Neural cell (in vitro differentiated cells): ENCODE results near the gene UCKL1. TPM values are rescaled to one million over a fixed set of nuclear protein-coding genes. Genes with fewer than 3 reads are reported as not detected.

Experiments used
- H2AFZ ChIP-seq: fragments of 200-600, 300-800 bp; sonication (generic), shearing (Covaris generic); 2 replicates; pipeline ENCODE4 v1.6.0; 2014; ENCODE audit warnings: low read depth, mild to moderate bottlenecking, antibody characterized with exemption, low read length, moderate library complexity
- H3F3A ChIP-seq: fragments of 200-600 bp; shearing (Covaris generic); 2 replicates; pipeline ENCODE4 v1.6.1; 2016; ENCODE audit warnings: mild to moderate bottlenecking, moderate library complexity, mixed read lengths, antibody characterized with exemption, low read length; ENCODE audit not compliant: insufficient read depth, poor library complexity, severe bottlenecking
- H3K27ac ChIP-seq: fragments of 200-600, 300-800 bp; sonication (generic), shearing (Covaris generic); 2 replicates; pipeline ENCODE4 v1.5.1; 2014; ENCODE audit warnings: mild to moderate bottlenecking, low read length, moderate library complexity
- H3K27me3 ChIP-seq: fragments of 300-800, 200-600 bp; sonication (generic), shearing (Covaris generic); 2 replicates; pipeline ENCODE4 v1.6.0; 2014; ENCODE audit warnings: mild to moderate bottlenecking, low read depth, low read length, moderate library complexity; ENCODE audit not compliant: insufficient read depth
- H3K36me3 ChIP-seq: fragments of 300-800, 200-600 bp; sonication (generic), shearing (Covaris generic); 2 replicates; pipeline ENCODE4 v1.5.1; 2014; ENCODE audit warnings: mild to moderate bottlenecking, antibody characterized with exemption, low read length, moderate library complexity; ENCODE audit not compliant: insufficient read depth
- H3K4me2 ChIP-seq: fragments of 300-800, 200-600 bp; sonication (generic), shearing (Covaris generic); 2 replicates; pipeline ENCODE4 v1.6.0; 2014; ENCODE audit warnings: mild to moderate bottlenecking, low read length
- H3K4me3 ChIP-seq: fragments of 300-800, 200-600 bp; sonication (generic), shearing (Covaris generic); 2 replicates; pipeline ENCODE4 v1.5.1; 2014; ENCODE audit warnings: mild to moderate bottlenecking, low read length, moderate library complexity
- H3K79me2 ChIP-seq: fragments of 200-600 bp; shearing (Covaris generic); replicated peaks from 2 replicates; pipeline ENCODE4 v1.6.0; 2014; ENCODE audit warnings: mild to moderate bottlenecking, low read length, moderate library complexity; ENCODE audit not compliant: insufficient read depth
- H3K9ac ChIP-seq: fragments of 300-800, 200-600 bp; sonication (generic), shearing (Covaris generic); 2 replicates; pipeline ENCODE4 v1.6.1; 2016; ENCODE audit warnings: mild to moderate bottlenecking, low read length, mixed read lengths
- H3K9me2 ChIP-seq: fragments of 200-600 bp; shearing (Covaris generic); 2 replicates; pipeline ENCODE4 v1.6.1; 2016; ENCODE audit warnings: mild to moderate bottlenecking, low read length, mixed read lengths; ENCODE audit not compliant: insufficient read depth
- H3K9me3 ChIP-seq: fragments of 200-600, 300-800 bp; sonication (generic), shearing (Covaris generic); 2 replicates; pipeline ENCODE4 v1.6.1; 2016; ENCODE audit warnings: mild to moderate bottlenecking, mixed run types, low read length, moderate library complexity, mixed read lengths
- H4K20me1 ChIP-seq: fragments of 200-600 bp; shearing (Covaris generic); 2 replicates; pipeline ENCODE4 v1.6.1; 2016; ENCODE audit warnings: mild to moderate bottlenecking, mixed run types; ENCODE audit not compliant: insufficient read depth
- CTCF ChIP-seq: fragments of 450-650 bp; IDR thresholded peaks from 2 replicates; pipeline ENCODE4 v1.5.1; 2014; ENCODE audit warnings: antibody characterized with exemption, mild to moderate bottlenecking, moderate library complexity; ENCODE audit not compliant: poor library complexity, severe bottlenecking
- EP300 ChIP-seq: fragments of 450-650 bp; conservative IDR thresholded peaks from 2 replicates; pipeline ENCODE4 v1.6.1; 2014; ENCODE audit warnings: antibody characterized with exemption, mild to moderate bottlenecking, moderate library complexity; ENCODE audit not compliant: poor library complexity, severe bottlenecking
- EZH2 ChIP-seq: fragments of 200-600, 300-800 bp; shearing (Covaris generic), sonication (generic); IDR thresholded peaks from 2 replicates; pipeline ENCODE4 v1.6.1; 2014; ENCODE audit warnings: antibody characterized with exemption, low read length, borderline replicate concordance, mild to moderate bottlenecking; ENCODE audit not compliant: insufficient read depth, poor library complexity, severe bottlenecking
- MXI1 ChIP-seq: fragments of 450-650 bp; conservative IDR thresholded peaks from 2 replicates; pipeline ENCODE4 v1.6.1; 2014; ENCODE audit warnings: antibody characterized with exemption, mild to moderate bottlenecking; ENCODE audit not compliant: poor library complexity, severe bottlenecking
- POLR2AphosphoS5 ChIP-seq: IDR thresholded peaks from 2 replicates; pipeline ENCODE4 v1.6.1; 2012
- RAD21 ChIP-seq: fragments of 450-650 bp; conservative IDR thresholded peaks from 2 replicates; pipeline ENCODE4 v1.6.1; 2014; ENCODE audit warnings: antibody characterized with exemption, mild to moderate bottlenecking, moderate library complexity
- REST ChIP-seq: IDR thresholded peaks from 2 replicates; pipeline ENCODE4 v1.6.1; 2012; ENCODE audit warnings: borderline replicate concordance
- SMC3 ChIP-seq: fragments of 450-650 bp; conservative IDR thresholded peaks from 2 replicates; pipeline ENCODE4 v1.6.1; 2014; ENCODE audit warnings: antibody characterized with exemption, mild to moderate bottlenecking, moderate library complexity; ENCODE audit not compliant: poor library complexity
- TAF1 ChIP-seq: IDR thresholded peaks from 2 replicates; pipeline ENCODE4 v1.6.1; 2012; ENCODE audit warnings: low read depth
- polyA plus RNA-seq: library from polyadenylated mRNA; depleted of rRNA; stranded (reverse); fragments of >200 nt; gene quantifications from 2 replicates; pipeline ENCODE4 v1.2.3, GENCODE V29; 2014

UCKL1 gene
- polyA plus RNA-seq, 1 donor from 2014 or later: 58.9 TPM

- H3K9ac ChIP-seq: no peak overlapping the region
- no peak overlapping the region for H3K4me3 ChIP-seq
- H3K4me2 ChIP-seq: no peak overlapping the region
- H3F3A ChIP-seq: no peaks in the 10 kb centered on the region
- peaks cover 50% of the 10 kb centered on the region for H3K79me2 ChIP-seq
- H3K36me3 ChIP-seq: no peaks in the 10 kb centered on the region
- no peak overlapping the region for H3K27ac ChIP-seq
- H3K9me3 ChIP-seq: no peaks in the 10 kb centered on the region
- H3K9me2 ChIP-seq: no peaks in the 10 kb centered on the region
- TF ChIP-seq RAD21 (no peak), TAF1 (no peak), CTCF (no peak), SMC3 (no peak)
- H2AFZ ChIP-seq: no peak overlapping the region
- H4K20me1 ChIP-seq: no peaks in the 10 kb centered on the region
- H3K27me3 ChIP-seq: no peaks in the 10 kb centered on the region
These were observed 48.1 kb downstream of the UCKL1 start for GRCh38 chr20:63908008-63908682.

GRCh38 chr20:63903796-63904561, 52.2 kb downstream of the UCKL1 start:
- no peak for TF ChIP-seq MXI1
- no peak for TF ChIP-seq SMC3
- no peak for TF ChIP-seq EZH2
- no peak for TF ChIP-seq CTCF
- no peak for TF ChIP-seq REST
- no peak for TF ChIP-seq EP300
- no peak for TF ChIP-seq TAF1
- no peak for TF ChIP-seq RAD21
- TF ChIP-seq POLR2AphosphoS5: no peak
- Histone ChIP-seq H3K27ac (no peak overlapping the region), H3F3A (no peaks in the 10 kb centered on the region), H3K36me3 (no peaks in the 10 kb centered on the region), H3K9ac (no peak overlapping the region), H2AFZ (no peak overlapping the region), H3K9me3 (no peaks in the 10 kb centered on the region), H3K4me2 (no peak overlapping the region), H3K9me2 (no peaks in the 10 kb centered on the region), H4K20me1 (peaks cover 3% of the 10 kb centered on the region), H3K4me3 (no peak overlapping the region), H3K27me3 (no peaks in the 10 kb centered on the region), H3K79me2 (peaks cover 46% of the 10 kb centered on the region)
